HG02885 (cell line): Measurements from ENCODE around the gene TBCD.

Experiments used
- ATAC-seq: cut with Tn5 transposase; IDR thresholded peaks from one replicate; pipeline ENCODE4 v1.9.1; 2021; ENCODE audit warnings: mild to moderate bottlenecking; ENCODE audit not compliant: unreplicated experiment, poor library complexity

Gene TBCD

DNA sequence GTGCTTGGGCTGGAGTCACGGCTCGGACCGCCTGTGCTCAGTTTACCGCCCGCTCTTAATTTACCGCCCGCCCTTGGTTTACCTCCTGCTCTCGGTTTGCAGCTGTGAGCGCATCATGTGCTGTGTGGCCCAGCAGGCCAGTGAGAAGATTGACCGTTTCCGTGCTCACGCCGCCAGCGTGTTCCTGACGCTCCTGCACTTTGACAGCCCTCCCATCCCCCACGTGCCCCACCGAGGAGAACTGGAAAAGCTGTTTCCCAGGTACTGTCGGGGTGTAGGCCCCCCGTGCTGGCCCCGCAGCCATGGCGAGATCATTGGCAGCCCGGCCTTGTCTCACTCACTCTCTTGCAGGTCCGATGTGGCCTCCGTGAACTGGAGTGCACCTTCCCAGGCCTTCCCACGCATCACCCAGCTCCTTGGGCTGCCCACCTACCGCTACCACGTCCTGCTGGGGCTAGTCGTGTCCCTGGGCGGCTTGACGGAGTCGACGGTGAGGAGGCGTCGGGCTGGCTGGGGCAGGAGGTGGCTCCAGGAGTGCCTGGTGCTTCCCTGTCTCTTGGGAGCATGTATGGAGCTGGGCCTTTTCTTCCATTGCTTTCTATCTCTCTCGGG is 177.3 kb downstream of the TBCD start:
- ATAC-seq: no peak

GRCh38 chr17:82929676-82930042 is 177.8 kb downstream of the TBCD start:
- no peak for ATAC-seq

DNA sequence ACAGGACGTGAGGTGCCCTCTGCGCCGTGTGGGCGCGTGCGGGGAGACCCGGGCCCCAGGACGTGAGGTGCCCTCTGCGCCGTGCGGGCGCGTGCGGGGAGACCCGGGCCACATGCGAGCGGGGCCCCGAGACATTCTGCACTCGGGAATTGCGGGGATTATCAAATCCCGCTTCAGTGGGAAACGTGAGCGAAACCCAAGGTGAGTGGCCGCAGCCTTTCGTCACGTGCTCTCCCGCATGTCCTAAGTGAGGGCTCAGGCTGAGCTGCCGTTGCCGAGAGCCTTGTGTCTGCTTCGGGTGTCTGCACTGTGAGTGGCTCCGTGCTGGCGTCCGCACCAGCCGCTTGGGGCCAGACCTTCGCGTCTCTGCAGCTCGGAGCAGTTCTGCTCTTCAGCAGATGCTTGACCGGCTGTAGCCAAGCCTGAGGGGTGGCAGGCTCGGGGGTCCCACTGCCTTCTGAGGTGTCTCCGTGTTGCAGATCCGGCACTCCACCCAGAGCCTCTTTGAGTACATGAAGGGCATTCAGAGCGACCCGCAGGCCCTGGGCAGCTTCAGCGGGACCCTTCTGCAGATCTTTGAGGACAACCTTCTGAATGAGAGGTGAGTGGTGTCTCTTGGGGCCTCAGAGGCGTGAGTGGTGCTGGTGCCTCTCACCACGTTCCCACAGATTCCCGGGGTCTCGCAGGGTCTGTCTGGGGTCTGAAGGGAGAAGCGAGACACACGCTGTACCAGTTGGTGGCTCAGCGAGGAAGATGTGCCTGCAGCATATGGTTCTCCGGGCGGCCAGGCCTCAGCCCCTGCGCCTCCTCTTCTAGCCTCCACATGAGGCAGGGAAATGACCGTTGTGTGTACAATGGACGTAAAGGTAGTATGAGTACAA is 178.4 kb downstream of the TBCD start:
- no peak for ATAC-seq

- no peak for ATAC-seq
Measured at GRCh38 chr17:82930924-82931698, 179.2 kb downstream of the TBCD start.

DNA sequence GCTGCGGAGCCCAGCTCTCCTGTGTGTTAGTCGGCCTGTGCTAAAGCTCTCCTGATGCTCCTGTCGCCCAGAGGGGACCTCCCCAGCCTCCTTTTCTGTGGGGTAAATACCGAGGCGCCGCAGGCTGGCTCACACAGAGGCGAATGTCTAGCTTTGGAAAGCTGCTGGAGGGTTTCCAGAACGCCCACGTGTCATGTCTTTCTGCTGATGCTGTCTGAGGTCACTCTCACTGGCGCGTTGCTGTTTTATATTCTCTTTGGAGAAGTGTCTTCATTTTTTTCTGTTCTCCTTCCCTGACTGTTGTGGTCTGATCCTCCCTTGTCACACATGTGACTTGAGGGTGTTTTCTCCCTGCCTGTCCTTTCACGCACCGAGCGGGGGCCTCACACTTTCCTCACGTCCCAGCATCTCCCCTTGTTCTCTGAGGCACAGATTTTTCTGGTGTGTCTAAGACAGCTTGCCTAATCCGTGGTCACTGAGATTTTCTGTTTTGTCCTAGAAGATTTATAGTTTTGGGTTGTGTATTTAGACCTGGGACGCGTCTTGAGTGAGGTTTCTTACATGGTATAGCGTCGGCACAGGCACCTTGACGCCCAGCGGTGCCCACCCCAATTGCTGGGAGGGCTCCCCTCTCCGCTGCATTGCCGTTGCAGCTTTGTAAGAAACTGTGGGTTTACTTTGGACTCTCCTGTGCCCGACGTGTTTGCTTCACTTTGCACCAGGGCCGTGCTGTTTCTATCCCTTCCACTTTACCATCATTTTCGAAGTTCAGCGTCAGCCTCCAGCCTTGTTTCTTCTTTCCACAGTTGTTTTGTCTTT is 180.0 kb downstream of the TBCD start:
- no peak for ATAC-seq

DNA sequence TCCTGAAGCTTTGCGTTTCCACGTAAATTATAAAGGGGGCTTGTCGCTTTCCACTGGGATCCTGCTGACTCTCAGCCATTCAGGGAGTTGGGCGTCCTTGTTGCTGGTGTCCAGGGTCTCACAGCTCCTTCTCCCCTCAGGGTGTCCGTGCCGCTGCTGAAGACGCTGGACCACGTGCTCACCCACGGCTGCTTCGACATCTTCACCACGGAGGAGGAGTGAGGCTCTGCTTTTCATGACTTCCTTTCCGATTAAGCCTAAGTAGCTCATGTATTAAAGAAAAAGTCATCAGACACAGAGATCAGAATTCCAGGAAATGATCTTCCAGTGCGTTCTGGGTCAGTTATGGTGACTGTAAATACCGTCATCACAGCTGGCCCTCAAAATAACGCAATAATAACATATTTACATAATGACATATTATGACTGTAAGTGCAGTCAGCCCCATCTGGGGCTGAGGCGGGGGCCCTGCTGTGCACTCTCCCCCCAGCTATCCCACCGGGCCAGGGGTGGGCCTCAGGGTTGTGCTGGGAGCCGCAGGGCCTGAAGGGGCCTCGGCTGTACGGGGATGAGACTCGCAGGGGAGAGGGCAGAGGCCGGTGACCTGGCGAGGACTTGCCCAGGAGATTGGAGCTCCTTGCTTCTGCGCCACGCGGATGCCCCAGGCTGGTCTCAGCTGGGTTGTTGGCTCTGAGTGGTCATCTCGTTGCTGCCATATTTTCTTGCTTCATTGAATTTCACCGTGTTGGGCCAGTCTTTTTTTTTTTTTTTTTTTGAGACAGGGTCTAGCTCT is 180.8 kb downstream of the TBCD start:
- ATAC-seq: no peak

DNA sequence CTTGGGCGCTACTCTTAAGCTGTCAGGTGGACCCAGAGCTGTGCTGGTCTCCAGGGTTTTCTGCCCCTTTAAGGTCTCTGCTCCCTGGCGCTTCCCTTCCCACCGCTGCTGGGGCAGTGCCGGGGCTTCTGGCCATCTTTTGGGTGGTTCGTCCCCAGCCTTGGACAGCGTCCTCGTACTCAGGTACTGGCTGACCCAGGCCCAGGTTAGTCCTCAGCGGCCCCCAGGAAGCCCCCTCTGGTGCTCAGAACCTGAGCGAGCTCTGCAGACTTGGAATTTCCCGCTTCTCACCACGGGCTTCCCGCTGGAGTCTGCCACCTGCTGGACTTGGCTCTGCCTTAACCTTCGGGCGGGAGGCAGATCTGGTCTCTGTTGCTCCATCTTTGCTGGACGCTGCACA is 182.0 kb downstream of the TBCD start:
- ATAC-seq: no peak

DNA sequence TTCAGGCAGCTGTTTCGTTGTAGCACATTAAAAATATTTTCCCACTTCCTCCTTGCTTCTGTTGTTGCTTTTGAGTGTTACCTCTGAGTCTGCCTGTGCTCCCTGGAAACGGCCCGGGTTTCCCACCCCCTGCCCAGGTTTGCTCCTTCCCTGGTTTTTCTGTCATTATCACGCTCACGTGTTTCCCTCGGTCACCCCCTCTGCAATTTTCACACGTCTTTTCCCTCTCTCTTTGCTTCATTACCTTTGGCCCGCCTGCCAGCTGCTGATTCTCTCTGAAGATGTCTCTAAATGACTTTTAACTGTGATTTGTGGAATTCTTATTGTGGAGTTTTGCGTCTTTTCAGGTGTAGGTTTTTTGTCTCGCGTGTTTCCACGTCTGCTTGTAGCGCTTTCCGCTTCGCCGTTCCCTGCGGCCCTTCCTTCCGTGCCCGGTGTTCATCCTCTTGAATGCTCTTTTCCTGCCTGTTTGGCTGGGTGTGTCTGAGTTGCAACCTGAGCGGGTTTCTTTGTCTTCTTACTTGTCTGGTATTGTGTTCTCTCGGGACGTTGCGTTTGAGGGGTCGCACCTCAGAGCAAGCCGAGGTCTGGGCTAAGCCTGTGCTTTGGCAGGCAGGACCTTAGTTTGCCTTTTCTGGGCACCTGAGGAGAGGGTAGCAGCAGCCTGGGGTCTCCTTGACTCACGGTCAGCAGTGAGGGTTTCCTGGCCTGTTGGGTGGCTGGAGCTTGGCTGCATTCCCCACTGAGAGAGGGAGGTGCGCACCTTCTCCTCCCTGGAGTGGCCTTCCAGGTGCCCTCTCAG is 184.3 kb downstream of the TBCD start:
- ATAC-seq: no peak

DNA sequence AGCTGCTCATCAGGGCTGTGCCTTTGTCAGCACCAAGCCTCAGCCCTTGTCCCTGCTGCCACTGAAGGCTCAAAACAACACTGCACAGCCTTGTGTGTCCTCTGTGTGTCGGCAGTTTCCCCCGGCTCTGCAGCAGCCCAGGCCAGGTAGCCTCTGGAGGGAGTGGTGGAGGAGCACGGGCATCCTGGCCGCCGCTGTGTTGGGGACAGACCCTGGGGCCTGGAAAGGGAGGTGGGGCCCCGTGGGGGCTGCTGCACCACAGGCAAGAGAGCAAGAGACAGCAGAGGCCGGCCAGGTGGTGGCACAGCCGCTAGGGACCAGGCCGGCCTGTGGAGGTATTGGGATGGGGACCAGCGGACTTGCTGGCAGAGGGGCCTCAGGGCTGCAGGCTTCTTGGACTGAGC is 184.9 kb downstream of the TBCD start:
- ATAC-seq: no peak

DNA sequence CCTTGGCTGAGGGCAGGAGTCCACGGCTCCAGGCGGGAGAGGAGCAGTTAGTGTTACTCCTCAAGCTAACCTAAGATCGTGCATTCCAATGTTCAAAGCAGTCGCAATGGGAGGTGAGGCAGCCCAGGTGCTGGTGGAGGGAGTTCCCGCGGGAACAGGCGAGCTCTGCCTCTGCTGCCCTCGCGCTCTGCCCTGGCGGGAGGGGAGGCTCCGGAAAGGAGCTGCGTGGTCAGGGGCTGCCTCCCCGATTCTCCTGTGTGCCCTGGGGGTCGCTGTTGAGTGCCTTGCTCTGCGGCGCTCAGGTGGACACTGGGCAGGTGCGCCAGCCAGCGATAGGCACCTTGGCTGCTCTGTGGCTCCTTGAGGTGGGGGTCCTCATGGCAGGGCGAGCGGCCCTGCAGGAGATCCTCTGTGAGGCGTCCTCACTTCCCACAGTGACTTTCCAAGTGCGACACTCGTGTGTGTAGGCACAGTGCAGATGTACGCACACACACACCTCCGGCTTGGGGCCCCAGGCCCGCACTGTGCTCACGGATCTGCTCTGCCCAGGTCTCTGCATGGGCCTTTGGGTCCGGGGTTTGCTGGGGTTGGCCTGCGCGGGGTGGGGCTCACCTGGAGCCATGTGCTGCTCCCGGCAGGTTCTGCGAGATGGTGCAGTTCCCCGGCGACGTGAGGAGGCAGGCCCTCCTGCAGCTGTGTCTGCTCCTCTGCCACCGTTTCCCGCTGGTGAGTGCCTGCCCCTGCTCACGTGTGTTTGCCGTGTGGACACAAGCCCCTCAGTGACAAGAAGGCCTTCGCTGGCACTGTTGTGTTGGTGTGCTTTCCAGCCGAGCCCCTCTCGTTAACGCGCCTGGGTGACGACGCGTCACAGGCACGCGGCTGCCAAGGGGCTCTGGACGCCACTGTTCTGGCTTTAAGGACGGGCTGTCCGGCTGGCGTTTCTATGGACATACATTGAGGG is 185.8 kb downstream of the TBCD start:
- no peak for ATAC-seq

DNA sequence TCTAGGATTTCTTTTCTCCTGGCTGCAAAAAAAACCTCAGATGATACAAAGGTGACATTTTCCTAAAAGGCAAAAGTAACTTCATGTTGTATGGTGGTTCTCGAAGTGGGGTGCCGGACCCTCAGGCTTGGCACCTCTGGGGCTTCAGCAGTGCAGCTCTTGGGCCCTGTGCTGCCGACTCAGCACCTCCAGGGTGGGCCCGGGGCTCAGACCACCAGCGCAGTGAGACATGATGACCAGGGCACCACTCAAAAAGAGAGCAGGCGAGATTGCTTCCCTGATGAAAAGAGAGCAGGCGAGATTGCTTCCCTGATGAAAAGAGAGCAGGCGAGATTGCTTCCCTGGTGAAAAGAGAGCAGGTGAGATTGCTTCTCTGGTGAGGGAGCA is 186.6 kb downstream of the TBCD start:
- ATAC-seq: no peak

- ATAC-seq: no peak
Measured at GRCh38 chr17:82938873-82939620, 187.2 kb downstream of the TBCD start.

DNA sequence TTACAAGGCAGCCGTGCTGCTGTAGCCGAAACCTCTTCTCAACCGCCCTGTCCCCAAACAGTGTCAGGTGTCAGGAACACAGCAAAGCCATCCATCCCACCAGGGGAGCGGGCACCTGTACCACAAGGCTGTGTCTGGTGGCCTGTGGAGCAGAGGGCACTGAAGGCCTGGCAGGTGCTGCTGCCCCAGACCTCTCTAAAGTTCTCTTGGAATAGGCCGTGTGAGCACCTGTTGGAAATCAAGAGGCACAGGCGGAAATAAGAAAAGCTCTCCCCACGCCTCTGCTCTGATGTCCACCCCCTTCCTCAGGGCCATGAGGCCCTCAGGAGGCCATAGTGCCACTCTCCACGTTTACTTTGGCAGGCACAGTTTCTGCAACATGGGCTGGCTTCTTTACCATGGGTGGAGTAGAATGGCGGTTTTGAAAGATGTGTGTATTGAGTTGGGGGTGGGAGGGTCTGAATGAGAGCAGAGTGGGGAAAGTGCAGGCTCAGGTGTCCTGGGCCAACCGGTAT is 187.8 kb downstream of the TBCD start:
- no peak for ATAC-seq

GRCh38 chr17:82940226-82941020 is 188.6 kb downstream of the TBCD start:
- no peak for ATAC-seq

GRCh38 chr17:82941021-82942001 is 189.4 kb downstream of the TBCD start:
- ATAC-seq: no peak
